Measurements from ENCODE around the gene FTH1. TPM values are rescaled to one million over a fixed set of nuclear protein-coding genes. Genes with fewer than 3 reads are reported as not detected.
A peak's percentile ranks its signal among the peaks of the same experiment; 100 is the strongest.

Gene FTH1
- total RNA-seq, 2 experiments from 2014 or later, result 709 to 727 TPM

DNA sequence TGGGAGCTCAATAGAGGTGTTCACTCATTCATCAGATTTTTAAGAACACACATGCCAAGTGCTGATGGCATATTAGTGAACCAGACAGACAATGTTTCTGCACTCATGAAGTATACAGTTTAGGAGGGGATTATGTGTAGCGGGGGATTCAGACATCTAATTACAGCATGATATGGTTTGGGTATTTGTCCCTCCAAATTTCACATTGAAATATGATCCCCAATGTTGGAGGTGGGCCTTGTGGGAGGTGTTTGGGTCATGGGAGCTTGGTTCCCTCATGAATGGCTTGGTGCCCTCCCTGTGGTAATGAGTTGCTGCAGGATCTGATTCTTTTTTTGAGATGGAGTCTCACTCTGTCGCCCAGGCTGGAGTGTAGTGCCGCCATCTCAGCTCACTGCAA, 41.2 kb downstream of the FTH1 start:
- H3K9me3 Mint-ChIP-seq (ENCODE audit: insufficient read depth), result no peaks in the 10 kb centered on the region
- peaks cover 10% of the 10 kb centered on the region for H3K27me3 Mint-ChIP-seq (ENCODE audit: low read depth)
- H3K4me3 Mint-ChIP-seq, result no peak overlapping the region
- peaks cover 2% of the 10 kb centered on the region for H3K4me1 Mint-ChIP-seq (ENCODE audit: low read depth)
- no peak overlapping the region for H3K27ac Mint-ChIP-seq
- ChIA-PET POLR2A (no interaction called here), CTCF (interaction anchor here (1.1 to 4.5 kb wide), 2 partner anchors 21 to 155 kb away, joined by 3 to 23 read pairs; no protein-coding TSS in a partner anchor)
- H3K36me3 Mint-ChIP-seq (ENCODE audit: low read depth), result no peaks in the 10 kb centered on the region
- DNase-seq (no peak), ATAC-seq (no peak)

DNA sequence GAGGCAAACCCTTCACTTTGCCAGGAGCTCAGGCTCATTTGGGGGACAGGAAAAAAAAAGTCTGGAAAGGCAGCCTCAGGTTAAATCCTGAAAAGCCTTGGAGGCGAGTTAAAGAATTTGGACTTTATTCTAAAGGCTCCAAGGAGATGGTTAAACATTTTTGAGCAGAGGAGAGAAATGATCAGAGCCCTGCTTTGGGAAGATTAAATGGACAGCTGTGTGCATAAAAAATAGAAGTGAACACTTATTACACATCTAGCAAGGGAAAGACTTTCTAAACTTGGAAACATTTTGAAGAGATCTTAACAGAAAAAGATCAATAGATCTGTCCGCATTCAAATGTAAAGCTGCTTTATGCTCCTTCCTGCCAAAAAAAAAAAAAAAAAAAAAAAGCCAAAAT, 41.7 kb downstream of the FTH1 start:
- ATAC-seq (no peak), DNase-seq (no peak)
- Mint-ChIP-seq H3K36me3 (ENCODE audit: low read depth) (no peaks in the 10 kb centered on the region), H3K27ac (no peak overlapping the region), H3K9me3 (ENCODE audit: insufficient read depth) (no peaks in the 10 kb centered on the region), H3K4me3 (no peak overlapping the region), H3K4me1 (ENCODE audit: low read depth) (peaks cover 2% of the 10 kb centered on the region), H3K27me3 (ENCODE audit: low read depth) (peaks cover 12% of the 10 kb centered on the region)
- ChIA-PET POLR2A (no interaction called here), CTCF (interaction anchor here (1.1 to 4.5 kb wide), 2 partner anchors 22 to 156 kb away, joined by 3 to 23 read pairs; no protein-coding TSS in a partner anchor)

DNA sequence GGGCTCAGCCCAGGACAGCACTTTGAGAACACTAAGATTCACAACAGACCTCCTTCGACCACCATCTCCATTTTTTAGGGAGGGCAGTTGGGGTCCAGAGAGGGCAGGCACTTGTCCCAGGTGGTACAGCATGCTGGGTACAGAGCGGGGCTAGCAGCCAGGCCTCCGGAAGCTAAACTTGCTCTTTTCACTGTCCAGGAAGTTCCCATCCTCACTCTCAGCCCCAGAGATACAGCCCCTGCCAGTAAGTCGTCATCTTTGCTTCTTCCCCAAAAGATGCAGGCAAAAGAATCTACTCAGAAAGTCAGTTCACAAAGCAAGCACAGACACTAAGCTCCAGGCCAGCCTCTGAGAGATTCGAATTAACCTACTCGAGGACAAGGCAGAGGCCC, 43.4 kb downstream of the FTH1 start:
- DNase-seq (no peak), ATAC-seq (no peak)
- Mint-ChIP-seq H3K9me3 (ENCODE audit: insufficient read depth) (no peaks in the 10 kb centered on the region), H3K4me3 (no peak overlapping the region), H3K4me1 (ENCODE audit: low read depth) (peaks cover 2% of the 10 kb centered on the region), H3K27me3 (ENCODE audit: low read depth) (peaks cover 13% of the 10 kb centered on the region), H3K36me3 (ENCODE audit: low read depth) (no peaks in the 10 kb centered on the region), H3K27ac (no peak overlapping the region)
- POLR2A ChIA-PET, result no interaction called here
- CTCF ChIA-PET, result interaction anchor here (0.8 to 4.5 kb wide), 4 partner anchors 24 to 158 kb away, joined by 3 to 23 read pairs (median 4); no protein-coding TSS in a partner anchor

- no peak overlapping the region for H3K27ac Mint-ChIP-seq
- CTCF ChIA-PET, result interaction anchor here (0.9 to 4.5 kb wide), 4 partner anchors 24 to 158 kb away, joined by 3 to 23 read pairs (median 7); no protein-coding TSS in a partner anchor
- no peak overlapping the region for H3K4me3 Mint-ChIP-seq
- DNase-seq (no peak), ATAC-seq (no peak)
- POLR2A ChIA-PET, result interaction anchor here (0.6 kb wide), 1 partner anchor 19 kb away, joined by 3 read pairs; no protein-coding TSS in a partner anchor
- peaks cover 19% of the 10 kb centered on the region for H3K27me3 Mint-ChIP-seq (ENCODE audit: low read depth)
- no peaks in the 10 kb centered on the region for H3K9me3 Mint-ChIP-seq (ENCODE audit: insufficient read depth)
- H3K36me3 Mint-ChIP-seq (ENCODE audit: low read depth), result no peaks in the 10 kb centered on the region
- peaks cover 2% of the 10 kb centered on the region for H3K4me1 Mint-ChIP-seq (ENCODE audit: low read depth)
Measured at GRCh38 chr11:61923166-61924063, 44.0 kb downstream of the FTH1 start.

DNA sequence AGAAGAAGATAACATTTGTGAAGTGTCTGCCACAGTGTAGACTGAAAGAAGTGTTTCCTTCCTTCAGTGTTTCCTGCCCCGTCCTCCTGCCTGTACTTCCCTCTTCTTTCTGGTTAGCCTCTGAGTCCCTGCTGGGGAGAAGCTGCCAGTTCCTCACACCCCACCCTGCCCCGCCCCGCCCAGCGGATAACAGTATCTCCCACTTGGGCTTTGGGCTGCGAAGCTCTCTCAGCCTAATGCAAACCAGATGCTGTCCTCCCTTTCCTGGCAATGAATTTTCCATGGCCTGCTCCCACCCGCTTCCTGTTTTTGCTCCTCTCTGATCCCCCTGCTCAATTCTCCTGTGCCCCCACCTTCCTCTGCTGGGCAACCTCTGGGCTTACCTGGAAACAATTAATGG, 44.9 kb downstream of the FTH1 start:
- ATAC-seq, result no peak
- Mint-ChIP-seq H3K9me3 (ENCODE audit: insufficient read depth) (no peaks in the 10 kb centered on the region), H3K27ac (no peak overlapping the region), H3K4me3 (no peak overlapping the region), H3K4me1 (ENCODE audit: low read depth) (peaks cover 8% of the 10 kb centered on the region), H3K27me3 (ENCODE audit: low read depth) (peaks cover 28% of the 10 kb centered on the region), H3K36me3 (ENCODE audit: low read depth) (no peaks in the 10 kb centered on the region)
- no peak for DNase-seq
- ChIA-PET POLR2A (interaction anchor here (0.6 kb wide), 1 partner anchor 20 kb away, joined by 3 read pairs; no protein-coding TSS in a partner anchor), CTCF (interaction anchor here (2.0 to 4.5 kb wide), 2 partner anchors 25 to 159 kb away, joined by 8 to 23 read pairs; no protein-coding TSS in a partner anchor)

DNA sequence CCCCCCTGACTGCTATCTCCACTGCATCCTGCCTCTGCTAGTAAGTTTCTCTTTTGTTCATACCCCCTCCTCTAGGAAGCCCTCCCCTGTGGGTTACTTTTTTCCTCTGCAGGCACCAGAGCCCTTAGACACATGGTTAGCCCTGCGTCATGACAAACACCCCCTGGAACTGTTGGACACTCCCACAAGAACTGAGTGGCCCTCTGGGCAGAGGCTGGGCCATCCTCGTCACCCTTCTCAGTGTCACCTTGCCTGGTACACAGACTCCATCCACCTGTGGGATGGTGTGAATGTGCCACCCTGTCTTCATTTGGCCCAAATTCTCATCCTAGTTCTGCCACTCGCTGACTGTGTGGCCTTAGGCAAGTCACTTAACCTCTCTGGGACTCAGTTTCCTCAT, 46.0 kb downstream of the FTH1 start:
- Mint-ChIP-seq H3K27ac (no peak overlapping the region), H3K4me1 (ENCODE audit: low read depth) (peaks cover 8% of the 10 kb centered on the region), H3K9me3 (ENCODE audit: insufficient read depth) (no peaks in the 10 kb centered on the region), H3K4me3 (no peak overlapping the region), H3K27me3 (ENCODE audit: low read depth) (peaks cover 32% of the 10 kb centered on the region), H3K36me3 (ENCODE audit: low read depth) (no peaks in the 10 kb centered on the region)
- CTCF ChIA-PET, result no interaction called here
- DNase-seq (no peak), ATAC-seq (no peak)
- POLR2A ChIA-PET, result no interaction called here

DNA sequence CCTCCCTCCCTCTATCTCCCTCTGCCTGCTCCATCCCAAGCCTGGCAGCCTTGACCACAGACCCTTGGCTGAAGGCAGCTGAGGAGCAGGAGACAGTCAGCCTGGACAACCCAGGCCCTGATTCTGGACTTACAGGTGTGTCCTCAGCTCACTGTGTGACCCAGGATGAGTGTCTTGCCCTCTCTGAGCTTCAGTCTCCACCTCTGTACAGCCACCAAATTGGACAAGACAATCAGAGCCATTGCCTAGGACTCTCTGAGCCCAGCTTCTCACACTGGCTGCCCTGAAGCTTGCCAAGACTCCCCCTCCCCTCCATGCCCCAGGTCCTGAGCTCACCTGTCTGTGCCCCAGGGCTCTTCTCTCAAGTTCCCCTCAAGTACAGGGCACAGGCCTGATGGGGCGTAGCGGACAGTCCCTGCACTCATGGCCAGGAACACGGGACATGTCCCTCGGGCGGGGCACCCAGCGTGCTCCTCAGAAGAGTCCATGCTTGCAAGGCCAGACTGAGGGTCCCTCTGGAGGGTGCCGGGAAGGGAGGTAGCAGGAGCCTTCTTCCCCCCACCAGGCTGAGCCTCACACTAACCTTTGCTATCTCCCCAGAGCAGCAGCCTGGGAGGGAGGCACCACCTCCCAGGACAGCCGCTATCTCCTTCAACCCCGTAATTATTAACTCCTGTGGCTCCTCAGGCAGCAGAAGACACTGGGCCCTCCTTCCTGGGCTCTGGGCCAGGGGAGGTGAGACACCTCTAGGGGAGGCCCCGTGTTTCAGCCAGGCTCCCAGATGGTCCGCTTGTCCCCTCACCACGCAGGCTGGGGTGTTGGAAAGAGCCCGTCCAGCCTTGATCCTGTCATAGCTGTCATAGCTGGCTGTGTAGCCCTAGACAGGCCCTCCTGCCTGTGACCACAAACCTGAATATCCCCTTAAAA, 47.5 kb downstream of the FTH1 start:
- ATAC-seq (no peak), DNase-seq (no peak)
- POLR2A ChIA-PET, result no interaction called here
- Mint-ChIP-seq H3K9me3 (ENCODE audit: insufficient read depth) (no peaks in the 10 kb centered on the region), H3K4me3 (no peak overlapping the region), H3K4me1 (ENCODE audit: low read depth) (peaks cover 8% of the 10 kb centered on the region), H3K27ac (no peak overlapping the region), H3K27me3 (ENCODE audit: low read depth) (peaks cover 39% of the 10 kb centered on the region), H3K36me3 (ENCODE audit: low read depth) (no peaks in the 10 kb centered on the region)
- CTCF ChIA-PET, result interaction anchor here (0.8 to 2.0 kb wide), 5 partner anchors 20 to 162 kb away, joined by 3 to 7 read pairs (median 3); no protein-coding TSS in a partner anchor

DNA sequence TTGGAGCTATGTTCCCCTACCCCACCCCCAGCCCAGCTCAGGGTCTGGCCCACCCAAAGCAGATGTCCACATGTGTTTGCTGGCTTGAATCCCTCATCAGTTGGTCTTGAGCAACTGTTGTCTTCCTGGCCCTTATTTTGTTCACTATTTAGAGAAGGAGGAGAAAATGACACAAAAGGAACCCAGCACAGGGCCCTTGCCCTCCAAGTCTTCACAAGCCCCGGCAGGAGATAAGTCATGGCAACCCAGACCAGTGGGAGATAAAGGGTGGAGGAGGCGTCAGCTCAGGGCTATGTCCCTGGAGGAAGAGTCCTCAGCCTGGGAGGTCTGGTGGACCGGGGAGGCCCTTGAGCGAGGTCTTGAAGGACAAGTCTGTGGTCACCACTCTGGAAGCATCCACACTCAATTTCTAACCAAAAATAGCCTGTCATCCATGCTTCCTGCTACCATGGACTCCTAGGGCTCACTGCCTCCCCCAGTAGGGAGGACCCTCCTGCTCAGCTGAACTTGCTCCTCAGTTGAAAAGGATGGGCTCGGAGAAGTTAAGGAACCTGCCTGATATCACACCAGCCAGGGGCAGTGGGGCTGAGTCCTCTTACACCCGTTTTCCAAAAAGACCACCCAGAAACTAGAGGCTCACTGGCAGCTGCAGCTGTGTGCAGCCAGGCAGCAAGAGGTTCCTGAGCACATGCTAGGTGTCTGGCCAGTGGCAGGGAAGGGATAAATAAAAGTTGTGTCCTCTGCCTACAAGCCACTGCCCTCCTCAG, 48.3 kb downstream of the FTH1 start:
- H3K27me3 Mint-ChIP-seq (ENCODE audit: low read depth), result peaks cover 44% of the 10 kb centered on the region
- DNase-seq (no peak), ATAC-seq (no peak)
- H3K27ac Mint-ChIP-seq, result no peak overlapping the region
- H3K4me3 Mint-ChIP-seq, result no peak overlapping the region
- ChIA-PET POLR2A (interaction anchor here (0.6 kb wide), 1 partner anchor 108 kb away, joined by 6 read pairs; no protein-coding TSS in a partner anchor), CTCF (interaction anchor here (0.8 to 2.0 kb wide), 4 partner anchors 20 to 163 kb away, joined by 3 to 7 read pairs (median 4); no protein-coding TSS in a partner anchor)
- H3K4me1 Mint-ChIP-seq (ENCODE audit: low read depth), result peaks cover 8% of the 10 kb centered on the region
- no peaks in the 10 kb centered on the region for H3K36me3 Mint-ChIP-seq (ENCODE audit: low read depth)
- H3K9me3 Mint-ChIP-seq (ENCODE audit: insufficient read depth), result no peaks in the 10 kb centered on the region

GRCh38 chr11:61918251-61918937, 49.0 kb downstream of the FTH1 start:
- Mint-ChIP-seq H3K9me3 (ENCODE audit: insufficient read depth) (no peaks in the 10 kb centered on the region), H3K27ac (no peak overlapping the region), H3K4me1 (ENCODE audit: low read depth) (peaks cover 8% of the 10 kb centered on the region), H3K36me3 (ENCODE audit: low read depth) (no peaks in the 10 kb centered on the region), H3K27me3 (ENCODE audit: low read depth) (peaks cover 44% of the 10 kb centered on the region), H3K4me3 (no peak overlapping the region)
- no peak for DNase-seq
- ChIA-PET POLR2A (no interaction called here), CTCF (interaction anchor here (0.8 to 1.4 kb wide), 2 partner anchors 20 to 48 kb away, joined by 3 to 5 read pairs; no protein-coding TSS in a partner anchor)
- ATAC-seq, result no peak

DNA sequence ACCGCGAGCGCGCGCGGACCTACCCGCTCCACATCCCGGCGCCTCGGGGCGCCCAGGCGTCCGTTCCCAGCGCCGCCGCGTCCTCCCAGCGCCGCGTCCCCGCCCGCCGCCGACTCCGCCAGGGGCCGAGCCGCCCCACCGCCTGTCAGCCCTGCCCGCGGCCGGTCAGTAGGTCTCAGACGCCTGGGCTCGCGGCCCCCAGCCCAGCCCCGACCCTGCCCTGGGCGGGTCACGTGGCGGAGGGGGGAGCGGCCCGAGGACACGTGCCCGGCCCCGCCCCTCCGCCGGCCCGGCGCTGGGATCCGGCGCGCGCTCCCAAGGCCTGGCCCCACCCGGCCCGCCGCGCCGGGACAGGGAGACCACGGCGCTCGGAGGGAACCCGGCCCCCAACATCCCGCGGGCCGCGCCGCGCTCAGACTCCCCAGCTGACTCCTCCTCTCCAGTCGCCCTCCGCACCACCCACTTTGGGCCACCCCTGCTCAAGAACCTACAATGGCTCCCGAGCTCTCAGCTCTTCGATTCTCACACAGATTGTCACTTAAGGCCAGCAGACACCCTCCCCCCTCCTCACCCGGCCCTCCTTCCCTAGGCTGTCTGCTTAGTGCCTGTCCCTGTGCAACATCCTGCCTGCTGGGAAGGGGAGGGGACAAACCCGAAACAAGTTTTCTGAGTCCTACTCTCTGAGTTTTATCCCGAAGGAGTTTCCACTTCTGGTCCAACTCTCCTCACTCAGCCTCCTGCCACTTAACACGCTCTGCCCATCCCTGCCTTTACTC, 49.9 kb downstream of the FTH1 start, which contains the start of gene RAB3IL1:
RAB3IL1 (minus strand) TSS at position 233 of the 776 bp plus-strand sequence; CDS start at position 34, 199 bp downstream.
- DNase-seq (no peak), ATAC-seq (peak; percentile 23)
- Mint-ChIP-seq H3K36me3 (ENCODE audit: low read depth) (no peaks in the 10 kb centered on the region), H3K27me3 (ENCODE audit: low read depth) (peaks cover 44% of the 10 kb centered on the region), H3K27ac (no peak within 1 kb of the TSS), H3K9me3 (ENCODE audit: insufficient read depth) (no peaks in the 10 kb centered on the region), H3K4me1 (ENCODE audit: low read depth) (peaks cover 8% of the 10 kb centered on the region), H3K4me3 (peak within 1 kb of the TSS; percentile 34)
- ChIA-PET POLR2A (no interaction called here), CTCF (no interaction called here)

Measured in activated CD8-positive, alpha-beta T cell treated with anti-CD3 and anti-CD28 coated beads, Interleukin-2, amount 10 ng/mL, durations not matched to agents 7 days and 5 days (primary cell).